ENCODE data around the gene RAET1E.

DNA sequence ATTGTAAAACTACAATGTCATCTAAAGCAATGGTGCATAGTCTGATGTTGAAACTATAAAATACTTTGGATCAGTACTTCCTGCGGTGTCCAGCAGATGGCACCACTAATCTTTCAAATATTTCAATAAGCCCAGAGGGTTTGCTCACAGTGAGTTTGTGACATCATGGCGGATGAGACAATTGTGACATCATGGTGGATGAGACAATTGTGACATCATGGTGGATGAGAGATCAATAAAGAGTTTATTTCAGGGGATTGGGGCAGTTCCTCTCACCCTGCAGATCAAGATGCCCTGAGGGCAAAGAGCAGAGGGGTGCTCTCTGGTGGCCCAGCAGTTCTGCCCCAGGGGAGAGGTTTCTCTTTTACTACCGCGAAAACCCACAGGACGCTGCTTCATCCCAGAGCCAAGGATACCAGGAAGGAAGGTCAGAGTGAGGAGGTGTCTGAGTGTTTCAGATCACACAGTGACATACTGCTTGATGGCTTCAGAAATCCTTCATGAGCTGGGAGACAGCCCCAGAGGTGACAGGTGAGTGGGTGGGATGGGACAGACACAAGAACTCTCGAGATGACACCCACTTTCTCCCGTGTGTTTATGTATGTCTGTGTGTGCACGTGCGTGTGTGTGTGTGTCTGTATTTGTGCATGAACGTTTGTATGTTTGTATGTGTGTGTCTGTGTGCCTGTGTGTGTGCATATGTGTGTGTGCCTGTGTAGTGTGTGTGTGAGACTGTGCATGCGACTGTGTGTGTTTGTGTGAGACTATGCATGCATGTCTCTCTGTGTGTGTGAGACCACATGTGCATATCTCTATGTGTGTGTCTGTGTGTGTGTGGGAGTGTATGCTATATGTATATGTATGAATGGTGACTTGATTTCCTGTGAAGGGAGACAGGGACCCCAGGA, 36.6 kb upstream of the RAET1E start:
- TF ChIP-seq GATA2 (IDR thresholded peaks at IDR 0.05; ENCODE audit: low read depth, low read length) (no peak), GATA3 (IDR thresholded peaks at IDR 0.05; ENCODE audit: low read depth, low read length) (no peak)

Data from SH-SY5Y (cell line).